Measurements from ENCODE around the gene AAGAB. TPM values are rescaled to one million over a fixed set of nuclear protein-coding genes. Genes with fewer than 3 reads are reported as not detected.

The AAGAB gene, protein sequence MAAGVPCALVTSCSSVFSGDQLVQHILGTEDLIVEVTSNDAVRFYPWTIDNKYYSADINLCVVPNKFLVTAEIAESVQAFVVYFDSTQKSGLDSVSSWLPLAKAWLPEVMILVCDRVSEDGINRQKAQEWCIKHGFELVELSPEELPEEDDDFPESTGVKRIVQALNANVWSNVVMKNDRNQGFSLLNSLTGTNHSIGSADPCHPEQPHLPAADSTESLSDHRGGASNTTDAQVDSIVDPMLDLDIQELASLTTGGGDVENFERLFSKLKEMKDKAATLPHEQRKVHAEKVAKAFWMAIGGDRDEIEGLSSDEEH
- 10 to 100 TPM; 11.4 to 35.1 (median 18.0) TPM for total RNA-seq

- H3K27me3 ChIP-seq = no peaks in the 10 kb centered on the region
- H3K4me3 ChIP-seq = peak within 1 kb of the TSS; percentile 58 to 91 (median 86)
- peak within 1 kb of the TSS in 3 of 4 donors; percentile 80 to 88 (median 82) for H3K27ac ChIP-seq
- 0 to 1% methylated on average over 50 to 58 of the region's 76 CpGs for WGBS, 2 donors
- no peaks in the 10 kb centered on the region for H3K36me3 ChIP-seq
- peaks cover 0 to 25% (median 10%) of the 10 kb centered on the region in 4 donors for H3K4me1 ChIP-seq
- peak; percentile 94 to 96 for DNase-seq (ENCODE audit: low spot score in 2 of 2)
- H3K9me3 ChIP-seq = no peaks in the 10 kb centered on the region
- peak; percentile 60 to 91 for TF ChIP-seq EP300 (IDR thresholded peaks at IDR 0.05)
- TF ChIP-seq, protein P1, sequence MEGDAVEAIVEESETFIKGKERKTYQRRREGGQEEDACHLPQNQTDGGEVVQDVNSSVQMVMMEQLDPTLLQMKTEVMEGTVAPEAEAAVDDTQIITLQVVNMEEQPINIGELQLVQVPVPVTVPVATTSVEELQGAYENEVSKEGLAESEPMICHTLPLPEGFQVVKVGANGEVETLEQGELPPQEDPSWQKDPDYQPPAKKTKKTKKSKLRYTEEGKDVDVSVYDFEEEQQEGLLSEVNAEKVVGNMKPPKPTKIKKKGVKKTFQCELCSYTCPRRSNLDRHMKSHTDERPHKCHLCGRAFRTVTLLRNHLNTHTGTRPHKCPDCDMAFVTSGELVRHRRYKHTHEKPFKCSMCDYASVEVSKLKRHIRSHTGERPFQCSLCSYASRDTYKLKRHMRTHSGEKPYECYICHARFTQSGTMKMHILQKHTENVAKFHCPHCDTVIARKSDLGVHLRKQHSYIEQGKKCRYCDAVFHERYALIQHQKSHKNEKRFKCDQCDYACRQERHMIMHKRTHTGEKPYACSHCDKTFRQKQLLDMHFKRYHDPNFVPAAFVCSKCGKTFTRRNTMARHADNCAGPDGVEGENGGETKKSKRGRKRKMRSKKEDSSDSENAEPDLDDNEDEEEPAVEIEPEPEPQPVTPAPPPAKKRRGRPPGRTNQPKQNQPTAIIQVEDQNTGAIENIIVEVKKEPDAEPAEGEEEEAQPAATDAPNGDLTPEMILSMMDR (IDR thresholded peaks at IDR 0.05) = peak in 3 of 5 experiments; percentile 7 to 66 (median 44)
- peak in 1 of 2 donors; percentile 39 for TF ChIP-seq POLR2A (IDR thresholded peaks at IDR 0.05)
Measured at GRCh38 chr15:67254238-67255175, at the start of gene AAGAB, which contains the start of gene IQCH. Gene AAGAB (minus strand): TSS chr15:67254661. CDS start chr15:67254631, 30 bp downstream. Gene IQCH (plus strand): TSS chr15:67254786. CDS start chr15:67254897, 111 bp downstream.

DNA sequence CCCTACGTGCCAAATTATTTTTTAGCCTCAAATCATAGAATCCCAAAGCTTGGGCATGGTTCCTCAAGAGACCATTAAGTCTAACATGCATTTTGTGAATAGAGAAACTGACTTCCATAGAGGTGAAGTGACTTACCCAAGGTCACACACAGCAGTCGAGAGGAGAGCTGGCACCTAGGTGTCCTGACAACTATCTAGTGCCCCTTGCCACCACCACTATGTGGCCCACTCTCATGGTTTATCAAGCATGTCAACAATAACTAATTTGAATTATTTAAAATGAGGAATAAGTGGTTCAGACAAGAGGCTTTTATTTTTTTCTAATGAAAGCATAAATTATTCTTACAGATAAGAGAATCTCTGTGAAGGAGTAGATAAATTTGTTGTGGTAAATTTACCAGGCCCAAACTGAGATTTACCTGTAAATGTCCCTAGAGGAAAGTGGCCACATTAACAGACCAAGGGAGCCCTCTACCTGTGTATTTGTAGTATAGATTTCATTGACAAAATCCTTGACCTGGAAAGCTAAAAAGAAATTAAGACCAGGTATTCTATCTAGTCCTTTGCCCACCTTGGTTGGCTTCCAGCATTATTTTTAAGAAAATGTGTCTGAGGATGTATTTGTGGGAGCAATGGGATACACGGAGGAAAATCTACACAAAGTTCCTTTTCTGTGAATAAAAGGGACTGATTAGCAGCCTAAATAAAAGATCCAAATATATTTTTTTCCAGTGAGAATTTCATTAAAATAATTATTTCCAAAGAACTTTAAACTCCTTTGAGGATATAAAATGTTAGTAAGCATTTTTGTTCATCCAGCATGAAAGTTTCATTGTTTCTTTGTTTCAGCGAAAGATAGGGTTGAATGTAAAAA lies 49.3 kb upstream of the AAGAB start:
- Histone ChIP-seq H3K27me3 (no peaks in the 10 kb centered on the region), H3K9me3 (no peaks in the 10 kb centered on the region), H3K4me3 (no peak overlapping the region), H3K36me3 (no peaks in the 10 kb centered on the region), H3K4me1 (peaks cover 0 to 12% (median 0%) of the 10 kb centered on the region in 4 donors), H3K27ac (no peak overlapping the region)
- DNase-seq (ENCODE audit: low spot score in 2 of 2) = no peak
- 66 to 71% methylated on average over 4 of the region's 4 CpGs for WGBS, 2 donors
- TF ChIP-seq, protein P1 (IDR thresholded peaks at IDR 0.05) = peak in 3 of 5 experiments; percentile 32 to 53 (median 35)
- TF ChIP-seq EP300 (IDR thresholded peaks at IDR 0.05) (no peak), POLR2A (IDR thresholded peaks at IDR 0.05) (no peak)

DNA sequence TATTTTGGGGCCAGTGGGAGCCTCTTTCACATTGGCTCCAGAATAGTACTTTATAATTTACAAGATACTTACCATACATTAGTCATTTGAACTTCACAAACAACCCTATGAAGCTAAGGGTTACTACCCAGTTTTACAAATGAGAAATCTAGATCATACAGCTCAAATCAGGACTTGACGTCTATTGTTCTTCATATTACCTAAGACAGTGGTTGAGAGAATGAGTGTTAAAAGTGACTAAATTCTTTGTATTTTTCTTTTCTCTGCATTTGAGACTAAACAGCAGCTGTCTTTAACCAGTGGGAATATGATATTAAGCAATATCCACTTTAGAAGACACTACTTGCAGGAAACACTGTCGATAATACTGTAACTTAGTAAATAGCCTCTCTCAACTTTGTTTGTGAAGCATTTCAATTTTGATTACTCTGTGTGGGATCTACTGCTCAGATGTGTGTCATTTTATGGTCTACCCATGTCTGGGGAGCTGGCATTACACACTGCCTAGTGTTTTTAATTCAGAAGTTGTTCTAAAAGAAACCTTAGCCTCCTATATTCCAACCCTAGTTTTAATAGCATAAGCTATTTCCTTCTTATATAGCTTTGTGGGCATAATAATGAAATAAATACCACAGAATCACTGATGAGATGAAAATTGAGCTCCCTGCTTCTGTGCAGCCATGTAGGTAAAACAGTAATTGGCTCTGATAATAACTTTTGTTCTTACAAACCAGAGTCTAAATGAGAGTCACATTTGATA lies 46.0 kb upstream of the AAGAB start:
- DNase-seq (ENCODE audit: low spot score in 2 of 2) = no peak
- no peaks in the 10 kb centered on the region for H3K9me3 ChIP-seq
- H3K27me3 ChIP-seq = no peaks in the 10 kb centered on the region
- H3K27ac ChIP-seq = no peak overlapping the region
- no peaks in the 10 kb centered on the region for H3K36me3 ChIP-seq
- WGBS, 2 donors = 75 to 82% methylated on average over 2 of the region's 2 CpGs
- TF ChIP-seq POLR2A (IDR thresholded peaks at IDR 0.05) = no peak
- TF ChIP-seq EP300 (IDR thresholded peaks at IDR 0.05) = no peak
- TF ChIP-seq, protein P1 (IDR thresholded peaks at IDR 0.05) = no peak
- no peaks in the 10 kb centered on the region for H3K4me1 ChIP-seq
- H3K4me3 ChIP-seq = no peak overlapping the region

GRCh38 chr15:67296684-67297083 lies 42.2 kb upstream of the AAGAB start:
- TF ChIP-seq, protein P1 (IDR thresholded peaks at IDR 0.05) = no peak
- TF ChIP-seq POLR2A (IDR thresholded peaks at IDR 0.05) (no peak), EP300 (IDR thresholded peaks at IDR 0.05) (no peak)
- H3K27me3 ChIP-seq = no peaks in the 10 kb centered on the region
- no peaks in the 10 kb centered on the region for H3K36me3 ChIP-seq
- H3K4me1 ChIP-seq = no peaks in the 10 kb centered on the region
- 85 to 86% methylated on average over 1 of the region's 1 CpG for WGBS, 2 donors
- DNase-seq (ENCODE audit: low spot score in 2 of 2) = no peak
- no peaks in the 10 kb centered on the region for H3K9me3 ChIP-seq
- H3K27ac ChIP-seq = no peak overlapping the region
- H3K4me3 ChIP-seq = no peak overlapping the region
